M059J (cell line): ENCODE data around the gene BDKRB1. TPM values are rescaled to one million over a fixed set of nuclear protein-coding genes. Genes with fewer than 3 reads are reported as not detected.

Experiments used
- DNase-seq: peaks from one replicate; pipeline ENCODE4 v3.0.0-alpha.2; 2012; ENCODE audit warnings: low read depth
- total RNA-seq: library from RNA; depleted of rRNA; stranded (reverse); fragments of >200 nt; shearing (Covaris generic); gene quantifications from 2 replicates; pipeline ENCODE4 v1.2.3, GENCODE V29; 2014

The BDKRB1 gene
- total RNA-seq, 1 experiment from 2014 or later, result 1.7 TPM

DNA sequence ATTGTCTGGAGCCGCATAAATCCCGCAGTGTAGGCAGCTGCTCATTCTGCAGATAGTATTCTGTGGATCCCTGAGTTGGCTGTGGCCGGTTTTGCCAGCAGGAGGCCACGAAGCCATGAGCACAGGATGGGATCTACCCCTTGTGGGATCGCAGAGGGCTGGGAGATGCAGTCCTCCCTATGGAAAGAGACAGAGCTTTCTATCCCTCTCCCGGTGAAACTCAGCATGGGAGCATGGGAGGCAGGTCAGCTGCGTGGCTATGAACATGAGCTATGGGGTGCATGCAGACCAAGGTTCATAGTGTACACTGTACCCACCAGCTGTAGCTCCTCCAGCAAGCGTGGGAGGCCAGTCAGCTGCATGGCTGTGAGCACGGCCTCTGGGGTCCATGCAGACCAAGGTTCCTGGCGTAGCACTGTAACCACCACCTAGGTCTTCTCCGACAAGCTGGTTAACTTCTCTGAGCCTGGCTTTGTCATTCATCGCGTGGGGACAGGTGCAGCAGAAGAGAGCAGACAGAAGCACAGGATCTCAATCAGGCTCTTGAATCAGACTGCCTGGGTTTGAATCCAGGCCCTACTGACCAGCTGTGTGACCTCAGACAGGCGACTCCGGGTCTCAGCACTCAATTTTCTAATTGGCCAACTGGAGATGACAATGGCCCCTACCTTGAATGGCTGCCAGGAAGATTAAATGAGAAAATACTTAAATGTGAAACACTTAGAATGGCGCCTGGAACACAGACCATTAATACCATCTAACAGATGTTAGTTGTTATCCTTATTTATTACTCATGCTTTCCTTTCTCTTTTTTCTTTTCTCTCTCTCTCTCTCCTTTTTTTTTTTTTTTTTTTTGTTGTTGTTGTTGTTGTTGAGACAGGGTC is 6.0 kb downstream of the BDKRB1 start:
- DNase-seq, result no peak

DNA sequence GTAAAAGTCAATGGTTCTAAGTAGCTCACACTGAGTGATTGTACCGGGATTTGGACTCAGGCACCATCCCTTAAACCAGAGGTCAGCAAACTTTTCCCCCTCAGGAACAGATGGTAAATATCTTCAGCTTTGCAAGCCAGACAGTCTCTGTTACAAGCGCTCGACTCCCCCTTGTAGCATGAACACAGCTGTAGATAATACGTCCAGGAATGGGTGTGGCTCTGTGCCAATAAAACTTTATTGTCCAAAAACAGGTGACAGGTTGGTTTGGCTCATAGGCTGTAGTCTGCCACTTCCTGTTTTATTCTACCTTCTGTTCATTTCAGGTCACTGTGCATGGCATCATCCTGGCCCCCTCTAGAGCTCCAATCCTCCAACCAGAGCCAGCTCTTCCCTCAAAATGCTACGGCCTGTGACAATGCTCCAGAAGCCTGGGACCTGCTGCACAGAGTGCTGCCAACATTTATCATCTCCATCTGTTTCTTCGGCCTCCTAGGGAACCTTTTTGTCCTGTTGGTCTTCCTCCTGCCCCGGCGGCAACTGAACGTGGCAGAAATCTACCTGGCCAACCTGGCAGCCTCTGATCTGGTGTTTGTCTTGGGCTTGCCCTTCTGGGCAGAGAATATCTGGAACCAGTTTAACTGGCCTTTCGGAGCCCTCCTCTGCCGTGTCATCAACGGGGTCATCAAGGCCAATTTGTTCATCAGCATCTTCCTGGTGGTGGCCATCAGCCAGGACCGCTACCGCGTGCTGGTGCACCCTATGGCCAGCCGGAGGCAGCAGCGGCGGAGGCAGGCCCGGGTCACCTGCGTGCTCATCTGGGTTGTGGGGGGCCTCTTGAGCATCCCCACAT is 7.6 kb downstream of the BDKRB1 start:
- no peak for DNase-seq

DNA sequence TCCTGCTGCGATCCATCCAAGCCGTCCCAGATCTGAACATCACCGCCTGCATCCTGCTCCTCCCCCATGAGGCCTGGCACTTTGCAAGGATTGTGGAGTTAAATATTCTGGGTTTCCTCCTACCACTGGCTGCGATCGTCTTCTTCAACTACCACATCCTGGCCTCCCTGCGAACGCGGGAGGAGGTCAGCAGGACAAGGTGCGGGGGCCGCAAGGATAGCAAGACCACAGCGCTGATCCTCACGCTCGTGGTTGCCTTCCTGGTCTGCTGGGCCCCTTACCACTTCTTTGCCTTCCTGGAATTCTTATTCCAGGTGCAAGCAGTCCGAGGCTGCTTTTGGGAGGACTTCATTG is 8.2 kb downstream of the BDKRB1 start:
- no peak for DNase-seq

DNA sequence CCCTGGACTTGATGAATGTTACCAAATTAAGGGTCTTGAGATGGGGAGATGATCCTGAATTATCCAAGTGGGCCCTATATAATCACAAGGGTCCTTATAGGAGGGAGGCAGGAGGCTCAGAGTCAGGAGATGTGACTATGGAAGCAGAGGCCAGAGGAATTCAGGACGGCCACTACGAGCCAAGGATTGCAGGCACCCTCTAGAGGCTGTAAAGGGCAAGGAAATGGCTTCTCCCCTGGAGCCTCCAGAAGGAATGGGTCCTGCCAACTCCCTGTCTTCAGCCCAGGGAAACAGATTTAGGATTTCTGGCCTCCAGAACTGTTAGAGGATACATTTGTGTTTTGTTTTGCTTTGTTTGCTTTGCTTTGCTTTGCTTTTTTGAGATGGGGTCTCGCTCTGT is 8.8 kb downstream of the BDKRB1 start:
- DNase-seq, result peak; percentile 50

DNA sequence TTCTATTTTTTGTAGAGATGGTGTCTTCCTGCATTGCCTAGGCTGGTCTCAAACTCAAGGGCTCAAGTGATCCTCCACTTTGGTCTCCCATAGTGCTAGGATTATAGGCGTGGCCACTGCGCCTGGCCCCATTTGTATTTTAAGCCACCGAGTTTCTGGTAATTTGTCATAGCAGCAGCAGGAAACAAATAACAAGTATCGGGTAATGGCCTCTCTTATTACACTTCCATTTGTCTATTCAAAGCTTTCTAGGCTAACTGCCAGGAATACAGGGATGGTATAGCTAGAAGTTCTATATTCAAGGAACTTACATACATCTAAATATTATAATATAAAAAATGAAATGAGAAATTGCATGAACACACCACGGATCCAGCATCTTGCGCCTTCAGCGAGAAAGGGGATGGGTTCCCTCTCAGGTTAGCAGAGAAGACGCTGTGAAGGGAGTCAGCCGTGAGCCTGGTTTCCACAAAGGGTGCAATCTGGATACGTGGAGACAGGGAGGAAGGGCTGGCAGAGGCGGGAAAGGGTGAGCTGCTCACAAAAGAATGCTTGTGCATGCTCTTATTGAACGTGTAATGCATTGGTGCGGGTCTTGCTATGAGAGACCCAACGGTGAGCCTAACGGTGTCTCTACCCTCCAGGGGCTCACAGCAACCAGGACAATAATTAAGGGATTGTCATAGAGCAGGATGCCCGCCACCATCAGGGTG is 9.5 kb downstream of the BDKRB1 start:
- DNase-seq, result no peak

DNA sequence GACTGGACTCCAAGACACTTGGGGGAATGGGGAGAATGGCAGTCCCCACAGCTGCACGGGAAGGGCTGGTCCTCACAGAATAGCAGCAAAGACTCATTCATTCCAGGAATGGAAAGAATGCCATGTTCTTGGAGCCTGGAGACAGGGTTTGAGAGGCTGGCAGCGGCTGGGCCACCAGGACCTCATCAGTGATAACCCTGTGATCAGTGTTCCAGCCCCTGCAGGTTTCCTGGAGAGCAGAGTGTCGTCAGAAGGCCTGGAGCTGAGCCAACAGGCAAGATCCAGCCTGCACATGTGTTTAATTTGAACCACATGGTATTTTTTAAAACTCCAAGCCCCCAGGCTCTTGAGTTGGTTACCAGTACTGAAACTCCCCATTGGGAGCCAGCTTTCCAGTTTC is 11.3 kb downstream of the BDKRB1 start:
- DNase-seq, result peak; percentile 69

DNA sequence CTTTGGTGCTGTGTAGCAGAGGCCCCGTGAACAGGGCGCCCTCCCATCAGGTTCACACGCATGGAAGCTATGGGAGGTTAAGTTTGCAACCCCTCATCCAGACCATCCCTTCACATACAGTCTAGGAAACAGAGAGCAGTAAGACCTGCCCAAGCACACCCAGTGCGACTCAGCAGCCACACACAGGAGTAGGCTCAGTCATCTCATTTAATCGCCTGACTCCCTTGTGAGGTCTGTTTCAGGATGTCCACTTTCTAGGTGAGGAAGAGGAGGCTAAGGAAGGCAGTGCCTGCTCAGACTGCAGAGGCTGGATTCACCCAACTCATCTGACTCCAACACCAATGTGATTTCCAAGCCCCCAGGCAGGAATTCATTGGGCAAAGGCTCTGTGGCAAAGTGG is 11.9 kb downstream of the BDKRB1 start:
- DNase-seq, result peak; percentile 42

DNA sequence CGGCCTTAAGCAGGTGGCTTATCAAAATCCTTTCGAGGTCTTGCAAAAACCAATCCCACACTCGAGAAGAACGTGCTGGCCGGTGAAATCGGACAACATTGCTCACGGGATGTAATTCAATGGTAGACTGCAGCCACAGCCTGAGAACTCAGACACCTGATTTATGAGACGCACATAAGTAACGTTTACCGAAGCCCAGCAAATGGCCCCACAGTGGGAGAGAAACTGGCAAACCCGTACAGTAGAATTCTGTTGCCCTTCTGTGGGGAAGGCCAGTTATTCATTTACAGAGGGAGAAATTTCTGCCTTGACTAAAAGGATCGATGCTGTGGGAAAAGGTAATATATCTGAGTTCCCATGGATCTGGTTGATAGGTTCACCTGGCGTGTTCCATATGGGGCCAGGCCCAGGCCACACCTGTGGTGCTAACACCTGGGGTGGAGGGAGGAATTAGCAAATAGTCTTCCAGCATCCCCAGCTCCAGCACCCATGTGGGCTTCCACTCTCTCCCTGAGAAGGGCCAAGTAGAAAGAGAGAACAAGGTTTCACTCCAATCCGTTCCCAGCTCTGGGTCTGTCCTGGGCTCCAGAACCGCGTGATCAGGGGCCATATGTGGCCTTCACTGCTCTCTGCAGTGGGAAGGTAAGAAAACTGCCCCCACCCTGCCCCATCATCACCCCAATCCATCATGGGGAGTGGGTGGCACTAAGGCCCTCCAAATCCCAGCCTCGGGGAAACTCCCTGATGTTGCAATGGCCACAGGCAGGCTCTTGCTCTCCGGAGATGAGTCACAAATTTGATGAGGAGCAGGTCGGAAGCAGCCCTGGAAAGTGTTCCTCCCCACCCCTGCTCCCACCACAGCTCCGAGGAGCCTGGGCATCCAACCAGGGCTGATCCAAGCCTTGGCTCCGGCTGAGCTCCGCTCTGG is 12.7 kb downstream of the BDKRB1 start:
- DNase-seq, result peak; percentile 88

DNA sequence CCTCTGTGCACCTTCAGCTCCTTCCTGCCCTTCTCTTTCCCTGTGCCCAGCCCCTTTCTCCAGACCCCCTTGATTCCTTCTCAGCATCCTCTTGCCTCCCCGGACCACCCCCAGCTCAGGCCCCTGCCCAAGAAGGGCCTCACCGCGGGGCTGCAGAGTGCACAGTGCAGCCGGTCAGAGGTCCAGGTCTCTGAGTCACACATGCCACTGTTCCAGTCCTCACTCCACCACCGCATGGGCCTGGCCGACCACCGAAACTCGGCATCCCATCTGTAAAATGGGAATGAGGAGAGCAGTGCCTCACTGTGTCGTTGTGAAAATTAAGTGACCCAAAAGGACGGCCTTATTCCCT is 13.3 kb downstream of the BDKRB1 start:
- no peak for DNase-seq

DNA sequence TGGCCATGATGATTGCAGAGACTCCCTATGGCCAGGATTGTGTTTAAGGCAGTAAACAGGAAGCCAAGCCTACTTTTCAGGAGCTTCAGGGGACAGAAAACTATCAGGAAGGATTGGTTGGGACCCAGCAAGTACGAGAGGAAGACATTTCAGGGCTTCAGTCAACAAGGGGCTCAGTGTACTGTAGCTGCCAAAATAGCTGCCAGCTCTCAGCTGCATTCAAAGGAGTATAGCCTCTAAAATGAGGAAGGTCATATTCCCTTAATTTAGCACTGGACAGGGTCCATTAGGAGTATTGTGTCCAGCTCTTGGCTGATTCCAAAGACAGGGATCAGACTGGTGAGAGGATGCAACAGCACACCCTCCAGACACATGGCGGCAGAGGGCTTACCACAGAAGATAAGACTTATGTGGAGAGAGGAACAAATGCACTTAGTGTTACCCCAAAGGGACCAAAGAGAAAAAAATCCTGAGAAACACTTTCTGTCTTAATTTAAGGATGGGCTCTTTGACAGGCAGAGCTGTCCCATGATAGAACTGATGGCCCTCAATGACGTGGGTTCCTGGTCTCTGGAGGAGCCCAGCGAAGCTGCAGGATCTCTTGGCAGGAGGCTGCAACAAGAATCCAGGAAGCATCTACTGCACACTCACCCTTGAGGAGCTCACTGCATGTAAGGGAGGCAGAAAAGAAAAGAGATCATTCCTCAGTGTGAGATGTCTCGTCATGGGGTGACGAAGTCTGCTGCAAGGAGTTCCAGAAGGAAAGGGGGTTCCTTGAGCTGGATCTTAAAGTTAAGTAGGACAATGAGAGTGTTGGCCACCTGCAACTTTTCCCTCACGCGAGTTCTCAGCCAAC is 14.8 kb downstream of the BDKRB1 start:
- no peak for DNase-seq

DNA sequence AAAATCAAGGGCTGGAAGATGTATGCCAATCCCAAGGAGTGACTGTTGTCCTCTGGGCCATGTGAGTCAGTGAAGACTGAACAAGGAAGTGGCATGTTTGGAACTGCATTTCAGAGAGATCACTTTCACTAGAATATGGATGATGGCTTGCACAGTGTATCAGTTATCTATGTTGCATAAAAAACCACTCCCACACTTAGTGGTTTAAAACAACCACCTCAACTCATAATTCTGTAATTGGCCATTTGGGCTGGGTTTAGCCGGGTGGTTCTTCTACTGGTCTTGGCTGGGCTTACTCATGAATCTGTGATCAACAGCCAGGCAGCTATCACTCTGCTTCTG is 15.4 kb downstream of the BDKRB1 start:
- peak; percentile 19 for DNase-seq

DNA sequence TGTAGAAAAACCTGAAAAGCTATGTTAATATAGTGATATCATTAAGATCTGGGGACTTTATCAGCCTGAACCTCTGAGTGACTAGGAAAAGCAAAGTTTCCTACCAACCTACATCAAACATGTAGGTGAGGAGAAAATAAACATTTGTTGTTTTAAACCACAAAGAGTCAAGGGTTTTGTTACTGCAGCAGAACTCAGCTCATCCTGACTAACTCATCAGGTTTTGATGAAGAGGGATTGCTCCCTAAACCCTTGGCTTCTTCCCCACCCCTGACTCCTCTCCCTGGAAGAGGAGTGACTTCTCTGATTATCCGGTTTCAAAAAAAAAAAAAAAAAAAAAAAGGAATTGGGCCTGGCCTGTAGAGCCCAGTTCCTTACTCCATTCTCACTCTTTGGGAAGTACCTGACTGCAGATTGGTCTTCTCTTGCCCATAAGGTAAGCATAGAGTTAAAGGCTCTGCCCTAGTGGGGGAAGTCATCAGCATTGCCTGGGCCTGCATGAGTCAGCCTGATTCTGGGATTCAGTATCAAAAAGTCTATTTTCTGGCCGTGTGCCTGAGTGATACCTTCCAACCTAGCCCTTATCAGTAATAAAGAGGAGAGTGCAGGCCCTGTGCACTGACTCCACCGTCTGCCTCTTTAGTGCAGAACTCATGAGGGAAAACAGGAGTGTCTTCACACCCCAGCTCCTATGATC is 16.9 kb downstream of the BDKRB1 start:
- DNase-seq, result peak; percentile 54

DNA sequence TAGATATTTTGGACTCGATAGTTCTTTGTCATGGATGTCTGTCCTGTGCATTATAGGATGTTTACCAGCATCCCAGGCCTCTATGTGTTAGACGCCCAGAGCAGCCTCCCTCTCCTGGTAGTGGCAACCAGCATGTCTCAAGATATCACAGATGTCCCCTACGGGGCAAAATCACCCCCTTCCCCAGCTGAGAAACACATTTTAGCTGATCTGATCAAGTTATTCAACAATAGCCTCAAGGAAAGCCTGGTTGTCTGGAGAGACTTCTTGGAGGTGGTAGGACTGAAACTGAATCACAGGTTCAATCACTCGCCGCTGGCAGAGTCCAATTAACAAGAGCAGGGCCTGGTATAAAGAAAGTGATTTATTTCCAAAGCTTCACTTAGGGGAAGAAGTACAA is 17.6 kb downstream of the BDKRB1 start:
- DNase-seq, result no peak

DNA sequence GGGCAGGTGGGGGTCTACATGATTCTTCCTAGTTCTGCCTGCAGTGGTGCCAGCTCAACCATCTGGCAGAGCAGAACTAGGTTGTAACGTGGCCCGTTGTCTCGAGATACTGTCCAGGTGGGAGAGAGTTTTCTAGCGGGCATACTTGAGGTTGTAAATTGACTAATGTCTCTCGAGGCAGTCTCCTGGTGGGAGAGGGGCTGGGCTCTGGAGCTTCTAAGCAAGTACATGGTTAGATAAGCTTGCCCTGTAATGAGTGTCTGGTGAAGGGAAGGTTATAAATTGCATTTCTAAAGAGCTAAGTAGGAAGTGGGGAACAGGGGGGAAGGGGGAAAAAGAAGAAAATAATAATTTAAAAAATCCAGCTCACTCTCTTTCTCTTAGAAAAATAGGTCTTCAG is 18.1 kb downstream of the BDKRB1 start:
- DNase-seq, result no peak

DNA sequence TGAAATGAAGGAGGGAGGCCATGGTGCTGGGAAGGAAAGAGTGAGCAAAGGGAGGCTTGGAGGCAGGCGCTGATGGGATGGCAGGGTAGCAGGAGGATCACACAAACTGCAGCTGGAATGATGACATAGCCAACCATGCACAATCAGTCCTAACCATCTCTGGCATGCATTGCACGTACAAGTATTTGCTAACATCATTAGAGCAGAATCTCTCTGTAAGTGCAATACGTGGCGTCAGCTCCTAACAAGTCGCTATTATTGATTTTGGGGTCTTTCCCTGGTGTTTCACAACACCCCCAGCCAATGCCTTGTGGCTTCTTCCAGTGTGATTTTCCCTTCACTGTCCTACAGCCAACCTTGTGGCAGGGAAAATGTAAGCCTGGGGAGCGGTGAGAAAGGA is 18.5 kb downstream of the BDKRB1 start:
- DNase-seq, result no peak

DNA sequence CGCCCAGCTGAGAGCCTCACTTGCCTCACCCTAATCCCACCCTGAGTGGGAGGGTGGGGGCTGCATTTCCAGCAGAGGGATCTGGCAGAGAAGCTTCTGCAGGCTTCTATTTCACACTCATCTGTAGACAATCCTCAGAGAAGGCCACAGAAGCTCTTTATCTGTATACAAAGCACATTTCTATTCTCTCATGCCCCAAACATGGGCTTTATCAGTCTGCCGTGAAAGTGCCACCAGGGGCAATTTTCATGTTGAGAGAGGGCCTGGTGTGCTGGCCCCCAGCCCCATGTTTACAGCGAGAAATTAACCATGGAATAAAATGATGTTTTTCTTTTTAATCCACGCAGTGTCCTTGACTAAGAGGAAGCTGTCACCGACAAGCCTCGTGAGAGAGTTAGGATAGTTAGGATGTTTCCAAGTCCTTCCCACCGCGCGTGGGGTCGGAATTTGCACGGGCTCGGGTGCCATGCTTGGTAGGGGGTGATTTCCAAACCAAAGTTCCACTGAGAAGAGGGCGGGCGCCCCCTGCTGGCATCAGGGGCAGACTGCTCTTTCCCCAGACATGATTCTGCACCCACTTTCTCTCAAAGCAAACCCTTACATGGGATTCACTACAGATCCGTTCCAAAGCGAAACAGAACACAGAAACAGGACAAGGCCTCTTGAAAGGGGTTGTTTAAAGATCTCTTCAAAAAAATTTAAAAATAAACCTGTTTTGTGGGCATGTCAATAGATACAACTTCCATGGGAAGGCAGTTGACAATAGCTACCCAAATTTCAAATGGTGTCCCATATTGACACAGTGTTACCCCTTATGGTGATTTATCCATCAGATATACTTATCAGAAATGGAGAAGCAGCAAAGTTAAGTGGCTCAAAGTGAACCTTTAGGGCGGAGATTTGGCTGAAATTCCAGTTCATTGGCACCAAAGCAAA is 19.4 kb downstream of the BDKRB1 start:
- peak; percentile 48 for DNase-seq

DNA sequence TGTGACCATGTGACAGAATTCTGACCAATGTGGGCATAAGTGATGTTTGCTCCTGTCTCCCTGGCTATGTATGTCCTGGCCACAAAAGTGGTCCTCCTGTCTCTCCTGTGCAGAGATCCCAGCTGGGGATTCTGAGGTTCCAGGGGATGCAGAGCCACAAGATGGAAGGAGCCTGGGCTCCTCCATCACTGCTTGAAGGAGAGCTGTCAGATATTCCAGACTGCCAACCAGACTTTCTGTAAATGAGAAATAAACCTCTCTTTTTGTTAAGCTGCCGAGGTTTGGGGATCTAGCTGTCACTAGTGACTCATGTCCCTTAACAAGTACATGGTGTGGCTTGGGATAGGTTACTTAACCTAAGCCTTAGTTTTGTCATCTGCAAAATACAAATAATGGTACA is 21.9 kb downstream of the BDKRB1 start:
- DNase-seq, result no peak

DNA sequence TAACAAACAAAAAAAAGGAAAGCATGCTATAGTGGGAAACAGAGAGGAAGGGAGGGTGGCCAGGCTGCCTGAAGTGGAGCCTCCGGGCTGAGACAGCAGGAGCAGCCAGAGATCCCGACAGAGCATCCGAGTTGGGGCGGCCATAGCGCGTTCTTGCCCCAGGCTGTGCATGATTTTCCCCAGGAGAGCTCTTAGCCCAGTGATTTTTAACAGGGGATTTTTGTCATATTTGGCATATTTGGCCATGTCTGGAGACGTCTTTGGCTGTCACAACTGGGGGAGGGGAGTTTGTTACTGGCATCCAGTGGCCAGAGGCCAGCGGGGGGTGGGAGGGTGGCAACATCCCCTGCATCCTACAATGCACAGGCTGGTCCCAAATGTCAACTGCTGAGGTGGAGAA is 23.6 kb downstream of the BDKRB1 start:
- DNase-seq, result no peak

DNA sequence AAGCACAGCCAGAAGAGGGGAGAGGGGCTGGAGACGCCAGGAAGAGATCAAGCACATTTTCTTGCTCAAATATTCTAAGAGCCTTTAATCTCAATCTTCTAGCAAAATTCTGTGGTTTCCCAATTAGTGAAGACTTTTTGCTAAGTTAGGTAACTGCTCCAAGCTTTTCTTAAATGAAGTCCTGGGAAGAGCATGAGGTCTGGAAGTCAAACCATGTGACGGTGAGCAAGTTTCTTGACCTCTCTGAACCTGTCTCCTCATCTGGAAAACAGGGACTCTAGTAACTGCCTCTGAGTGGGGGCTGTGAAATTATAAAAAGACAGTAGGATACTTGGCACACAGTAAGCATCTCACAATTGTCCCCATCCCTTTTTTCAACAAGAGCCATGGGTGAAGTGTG is 24.1 kb downstream of the BDKRB1 start:
- no peak for DNase-seq
